ENCODE data around the gene SORCS1. TPM values are rescaled to one million over a fixed set of nuclear protein-coding genes. Genes with fewer than 3 reads are reported as not detected.

The SORCS1 gene
- total and polyA plus RNA-seq, 2 of the 8 experiments (the other 6 are each of a cell fraction or from before 2014, with no cell fraction given) = 4.1 to 4.6 TPM

GRCh38 chr10:107059872-107060271 lies 104.6 kb downstream of the SORCS1 start (continued):
- TF ChIP-seq MAFK (IDR thresholded peaks at IDR 0.05; ENCODE audit: low read depth, low read length) (no peak), GTF2F1 (IDR thresholded peaks at IDR 0.05; ENCODE audit: borderline replicate concordance, low read depth, low read length) (no peak), PHF8 (conservative IDR thresholded peaks at IDR 0.05; ENCODE audit: low read depth, low read length) (no peak), KDM5A (IDR thresholded peaks at IDR 0.05; ENCODE audit: low read length) (no peak), RXRA (IDR thresholded peaks at IDR 0.05; ENCODE audit: insufficient read depth, low read depth, low read length) (no peak), RAD21 (IDR thresholded peaks at IDR 0.05 in 1 of 2, conservative IDR thresholded peaks at IDR 0.05 in 1 of 2; ENCODE audit: low read depth in 2 of 2, low read length in 2 of 2) (no peak)
